CD4-positive, alpha-beta T cell treated with Interleukin-17A for 4 hours (primary cell): ENCODE measurements around the gene TAB3.
"Not testable (repeated sequence)": the region's sequence is repeated elsewhere in the genome, so short reads cannot be mapped to it uniquely, and the experiment has no call there.

Experiments
- DNase-seq: peaks from one replicate; pipeline ENCODE4 v3.0.0-alpha.2; 2020; ENCODE audit warnings: mixed read lengths

The TAB3 gene

GRCh38 chrX:30806187-30806728 is 82.8 kb downstream of the TAB3 start:
- no peak for DNase-seq

GRCh38 chrX:30804462-30804861 is 84.6 kb downstream of the TAB3 start:
- DNase-seq: no peak

- no peak for DNase-seq
These were observed 88.2 kb downstream of the TAB3 start for GRCh38 chrX:30800901-30801300.

- no peak for DNase-seq
These were observed 89.7 kb downstream of the TAB3 start for GRCh38 chrX:30799327-30799726.

- no peak for DNase-seq
These were observed 90.2 kb downstream of the TAB3 start for GRCh38 chrX:30798810-30799209.

- DNase-seq: not testable (repeated sequence)
These were observed 91.8 kb downstream of the TAB3 start for GRCh38 chrX:30797301-30797700.

- no peak for DNase-seq
These were observed 92.8 kb downstream of the TAB3 start for GRCh38 chrX:30795981-30796958.

GRCh38 chrX:30794497-30794896 is 94.6 kb downstream of the TAB3 start:
- no peak for DNase-seq

GRCh38 chrX:30793767-30794103 is 95.3 kb downstream of the TAB3 start:
- no peak for DNase-seq

- no peak for DNase-seq
These were observed 95.8 kb downstream of the TAB3 start for GRCh38 chrX:30793075-30793766.

GRCh38 chrX:30791296-30792278 is 97.5 kb downstream of the TAB3 start:
- no peak for DNase-seq

- no peak for DNase-seq
These were observed 102.0 kb downstream of the TAB3 start for GRCh38 chrX:30787012-30787411.

GRCh38 chrX:30786374-30786773 is 102.7 kb downstream of the TAB3 start:
- no peak for DNase-seq

GRCh38 chrX:30781711-30782444 is 107.2 kb downstream of the TAB3 start:
- DNase-seq: no peak

GRCh38 chrX:30779453-30780030 is 109.5 kb downstream of the TAB3 start:
- DNase-seq: no peak

GRCh38 chrX:30777575-30777974 is 111.5 kb downstream of the TAB3 start:
- DNase-seq: no peak
